Activated CD8-positive, alpha-beta T cell treated with anti-CD3 and anti-CD28 coated beads, Interleukin-2, amount 10 ng/mL, durations not matched to agents 7 days and 5 days (primary cell): ENCODE measurements around the gene NUSAP1. TPM values are rescaled to one million over a fixed set of nuclear protein-coding genes. Genes with fewer than 3 reads are reported as not detected.
"Not testable (repeated sequence)": the region's sequence is repeated elsewhere in the genome, so short reads cannot be mapped to it uniquely, and the experiment has no call there.

Experiments used
- ATAC-seq: fragments of 150-1000 bp; cut with Tn5 transposase; one replicate; pipeline ENCODE4 v1.10.0; 2021; ENCODE audit warnings: moderate library complexity
- CTCF ChIA-PET: fragments of 350-600 bp; sonication (Branson Sonifier 250); formaldehyde crosslinking; loops from one replicate; lab custom pipeline; 2021; ENCODE audit warnings: antibody characterized with exemption; lab: Charles Lee
- POLR2A ChIA-PET: fragments of 350-600 bp; sonication (Branson Sonifier 250); formaldehyde crosslinking; loops from one replicate; lab custom pipeline; 2021; ENCODE audit warnings: antibody characterized with exemption; lab: Charles Lee
- DNase-seq: peaks from one replicate; pipeline ENCODE4 v3.0.0-alpha.2; 2020
- H3K27ac Mint-ChIP-seq: one replicate; pipeline ENCODE4 v1.8.0; 2021; ENCODE audit warnings: mild to moderate bottlenecking, mixed read lengths
- H3K27me3 Mint-ChIP-seq: one replicate; pipeline ENCODE4 v1.8.0; 2021; ENCODE audit warnings: low read depth, mixed read lengths
- H3K36me3 Mint-ChIP-seq: one replicate; pipeline ENCODE4 v1.8.0; 2021; ENCODE audit warnings: low read depth, mixed read lengths
- H3K4me1 Mint-ChIP-seq: one replicate; pipeline ENCODE4 v1.8.0; 2021; ENCODE audit warnings: low read depth, mixed read lengths
- H3K4me3 Mint-ChIP-seq: one replicate; pipeline ENCODE4 v1.8.0; 2021; ENCODE audit warnings: mild to moderate bottlenecking, mixed read lengths
- H3K9me3 Mint-ChIP-seq: one replicate; pipeline ENCODE4 v1.8.0; 2022; ENCODE audit warnings: mixed read lengths; ENCODE audit not compliant: insufficient read depth
- total RNA-seq, 2 experiments: library from RNA; stranded (reverse); gene quantifications; one replicate each; pipeline ENCODE4 v1.2.3, GENCODE V29; 2021

Gene NUSAP1
- total RNA-seq, result 100 to 1,000 TPM; 281 to 287 TPM

- Mint-ChIP-seq H3K4me3 (peak within 1 kb of the TSS; percentile 96), H3K4me1 (peaks cover 29% of the 10 kb centered on the region), H3K9me3 (no peaks in the 10 kb centered on the region), H3K36me3 (peaks cover 48% of the 10 kb centered on the region), H3K27ac (peak within 1 kb of the TSS; percentile 97), H3K27me3 (no peaks in the 10 kb centered on the region)
- DNase-seq, result peak; percentile 100
- ChIA-PET POLR2A (interaction anchor here (0.5 to 2.3 kb wide), 30 partner anchors 9 to 733 kb away, joined by 3 to 19 read pairs (median 4); partner anchors contain the start of genes CHP1, INO80 and RAD51), CTCF (interaction anchor here (0.6 to 2.4 kb wide), 11 partner anchors 9 to 428 kb away, joined by 3 to 11 read pairs (median 3); partner anchors contain the start of genes CHP1 and EXD1)
- peak; percentile 98 for ATAC-seq
These were observed at the start of gene NUSAP1, which contains the start of gene OIP5 for GRCh38 chr15:41332194-41333025. NUSAP1 (plus strand) TSS chr15:41332881; CDS start chr15:41332958, 77 bp downstream. OIP5 (minus strand) TSS chr15:41332591; CDS start chr15:41332561, 30 bp downstream.

- not testable (repeated sequence) for ATAC-seq, H3K9me3 Mint-ChIP-seq, H3K27me3 Mint-ChIP-seq, DNase-seq
- H3K4me1 Mint-ChIP-seq, result peaks cover 41% of the 10 kb centered on the region
- CTCF ChIA-PET, result interaction anchor here (0.7 to 1.3 kb wide), 4 partner anchors 12 to 52 kb away, joined by 3 to 4 read pairs (median 4); partner anchors contain the start of genes CHP1, NUSAP1 and OIP5
- peaks cover 64% of the 10 kb centered on the region for H3K36me3 Mint-ChIP-seq
- POLR2A ChIA-PET, result interaction anchor here (0.6 to 1.9 kb wide), 18 partner anchors 8 to 701 kb away, joined by 3 to 12 read pairs (median 3); partner anchors contain the start of genes CHAC1, CHP1, EXD1 and MGA
- H3K27ac Mint-ChIP-seq, result peak overlapping the region; percentile 95
- H3K4me3 Mint-ChIP-seq, result peak overlapping the region; percentile 96
These were observed 49.6 kb upstream of the NUSAP1 start for GRCh38 chr15:41282980-41283652.

GRCh38 chr15:41283653-41284426 is 48.8 kb upstream of the NUSAP1 start:
- no peaks in the 10 kb centered on the region for H3K9me3 Mint-ChIP-seq
- peak overlapping the region; percentile 95 for H3K27ac Mint-ChIP-seq
- H3K4me1 Mint-ChIP-seq, result peaks cover 49% of the 10 kb centered on the region
- ATAC-seq, result peak; percentile 97
- POLR2A ChIA-PET, result interaction anchor here (0.6 to 1.9 kb wide), 16 partner anchors 8 to 389 kb away, joined by 3 to 12 read pairs (median 4); partner anchors contain the start of genes CHAC1, CHP1, EXD1 and MGA
- peak overlapping the region; percentile 96 for H3K4me3 Mint-ChIP-seq
- H3K36me3 Mint-ChIP-seq, result peaks cover 68% of the 10 kb centered on the region
- no peaks in the 10 kb centered on the region for H3K27me3 Mint-ChIP-seq
- peak; percentile 98 for DNase-seq
- CTCF ChIA-PET, result interaction anchor here (0.7 to 1.3 kb wide), 4 partner anchors 11 to 53 kb away, joined by 3 to 4 read pairs (median 4); partner anchors contain the start of genes CHP1, NUSAP1 and OIP5

- ChIA-PET CTCF (no interaction called here), POLR2A (interaction anchor here (0.6 to 2.5 kb wide), 6 partner anchors 21 to 1391 kb away, joined by 3 to 17 read pairs (median 3); partner anchors contain the start of genes NUSAP1 and OIP5)
- peaks cover 53% of the 10 kb centered on the region for H3K4me1 Mint-ChIP-seq
- H3K27ac Mint-ChIP-seq, result peak overlapping the region; percentile 95
- no peak for ATAC-seq
- H3K36me3 Mint-ChIP-seq, result peaks cover 64% of the 10 kb centered on the region
- no peaks in the 10 kb centered on the region for H3K9me3 Mint-ChIP-seq
- DNase-seq, result no peak
- H3K27me3 Mint-ChIP-seq, result no peaks in the 10 kb centered on the region
- H3K4me3 Mint-ChIP-seq, result peak overlapping the region; percentile 96
These were observed 48.1 kb upstream of the NUSAP1 start for GRCh38 chr15:41284427-41285177.

- CTCF ChIA-PET, result interaction anchor here (0.9 to 1.2 kb wide), 2 partner anchors 46 to 54 kb away, joined by 3 read pairs; partner anchors contain the start of gene CHP1
- H3K36me3 Mint-ChIP-seq, result peaks cover 60% of the 10 kb centered on the region
These were observed 47.4 kb upstream of the NUSAP1 start for GRCh38 chr15:41285285-41285684.

GRCh38 chr15:41286665-41287333 is 45.9 kb upstream of the NUSAP1 start:
- no peak for ATAC-seq
- no peak for DNase-seq
- CTCF ChIA-PET, result interaction anchor here (0.8 to 1.2 kb wide), 2 partner anchors 36 to 46 kb away, joined by 3 read pairs; partner anchors contain the start of genes NUSAP1 and OIP5
- Mint-ChIP-seq H3K27me3 (no peaks in the 10 kb centered on the region), H3K9me3 (no peaks in the 10 kb centered on the region), H3K27ac (peak overlapping the region; percentile 41), H3K4me3 (peak overlapping the region; percentile 38), H3K36me3 (peaks cover 73% of the 10 kb centered on the region), H3K4me1 (peaks cover 62% of the 10 kb centered on the region)
- POLR2A ChIA-PET, result interaction anchor here (1.7 to 2.5 kb wide), 2 partner anchors 46 kb away, joined by 6 to 17 read pairs; partner anchors contain the start of genes NUSAP1 and OIP5

More at GRCh38 chr15:41285285-41285684, 47.4 kb upstream of the NUSAP1 start:
- Mint-ChIP-seq H3K27ac (peak overlapping the region; percentile 95), H3K4me3 (peak overlapping the region; percentile 96), H3K4me1 (peaks cover 53% of the 10 kb centered on the region), H3K27me3 (no peaks in the 10 kb centered on the region), H3K9me3 (no peaks in the 10 kb centered on the region)
- POLR2A ChIA-PET, result interaction anchor here (1.0 to 2.5 kb wide), 3 partner anchors 38 to 52 kb away, joined by 3 to 17 read pairs (median 4); partner anchors contain the start of genes NUSAP1 and OIP5
- ATAC-seq, result no peak
- DNase-seq, result no peak

GRCh38 chr15:41288464-41288863 is 44.2 kb upstream of the NUSAP1 start:
- ChIA-PET POLR2A (interaction anchor here (0.5 to 1.7 kb wide), 2 partner anchors 44 to 73 kb away, joined by 3 to 6 read pairs; partner anchors contain the start of genes NUSAP1 and OIP5), CTCF (interaction anchor here (1.0 kb wide), 1 partner anchor 58 kb away, joined by 4 read pairs; the partner anchor contains the start of genes CHP1 and EXD1)
- Mint-ChIP-seq H3K36me3 (peaks cover 76% of the 10 kb centered on the region), H3K27ac (no peak overlapping the region), H3K27me3 (no peaks in the 10 kb centered on the region), H3K9me3 (no peaks in the 10 kb centered on the region), H3K4me1 (peaks cover 53% of the 10 kb centered on the region), H3K4me3 (peak overlapping the region; percentile 19)
- no peak for ATAC-seq
- no peak for DNase-seq

GRCh38 chr15:41289953-41290352 is 42.7 kb upstream of the NUSAP1 start:
- Mint-ChIP-seq H3K9me3 (no peaks in the 10 kb centered on the region), H3K27me3 (no peaks in the 10 kb centered on the region), H3K36me3 (peaks cover 74% of the 10 kb centered on the region), H3K27ac (no peak overlapping the region), H3K4me3 (no peak overlapping the region), H3K4me1 (peaks cover 50% of the 10 kb centered on the region)
- POLR2A ChIA-PET, result no interaction called here
- CTCF ChIA-PET, result no interaction called here
- ATAC-seq, result no peak
- no peak for DNase-seq

GRCh38 chr15:41291065-41291631 is 41.5 kb upstream of the NUSAP1 start:
- Mint-ChIP-seq H3K36me3 (peaks cover 68% of the 10 kb centered on the region), H3K4me3 (no peak overlapping the region), H3K4me1 (peaks cover 40% of the 10 kb centered on the region), H3K27ac (no peak overlapping the region), H3K9me3 (no peaks in the 10 kb centered on the region), H3K27me3 (no peaks in the 10 kb centered on the region)
- POLR2A ChIA-PET, result interaction anchor here (0.6 to 1.2 kb wide), 2 partner anchors 8 to 42 kb away, joined by 3 to 6 read pairs; partner anchors contain the start of genes NUSAP1 and OIP5
- ATAC-seq (peak; percentile 27), DNase-seq (no peak)
- CTCF ChIA-PET, result no interaction called here
